Suppressor macrophage treated with lipopolysaccharide for 4 hours (primary cell): ENCODE data around the gene TAS2R3.

ENCODE experiments used
- DNase-seq: peaks from one replicate; pipeline ENCODE4 v3.0.0-alpha.2; 2020

The TAS2R3 gene

DNA sequence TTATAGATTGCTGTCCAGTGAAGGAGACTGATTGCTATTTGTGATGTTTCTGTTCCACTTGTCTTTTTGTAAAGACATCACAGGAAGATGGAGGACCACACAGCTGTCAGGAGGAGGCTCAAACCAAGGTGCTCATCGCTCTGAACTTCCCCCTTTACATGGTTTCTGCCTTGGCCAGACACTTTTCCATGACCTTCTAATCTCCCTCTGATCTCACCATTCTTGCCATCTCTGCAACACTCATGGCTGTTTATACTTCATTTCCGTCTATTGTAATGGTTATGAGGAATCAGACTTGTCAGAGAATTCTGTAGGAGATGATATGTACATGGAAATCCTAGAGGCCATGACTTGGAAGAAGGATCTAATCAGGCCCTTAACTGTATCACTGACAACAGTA is 24.4 kb downstream of the TAS2R3 start:
- DNase-seq: no peak

DNA sequence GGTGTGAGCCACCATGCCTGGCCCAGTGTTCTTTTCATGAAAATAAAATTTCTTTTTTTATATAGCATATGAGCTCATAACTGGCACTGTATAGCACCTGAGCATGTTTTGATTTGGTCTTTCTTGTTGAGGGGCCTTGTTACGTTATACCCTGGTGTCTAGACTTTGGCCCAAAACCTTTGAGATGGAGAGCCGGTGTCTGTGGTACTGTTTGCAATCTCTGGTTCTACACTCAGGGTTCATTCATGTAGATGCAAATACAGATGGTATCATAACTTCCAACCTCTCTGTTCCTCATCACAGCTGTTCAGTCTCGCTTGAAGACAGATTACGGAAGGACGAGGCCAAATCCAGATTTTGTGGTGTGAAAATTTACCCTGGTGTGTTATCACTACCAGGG is 26.0 kb downstream of the TAS2R3 start, which contains the start of gene TAS2R5:
TSS of gene TAS2R5 (plus strand) at position 301 of the 400 bp plus-strand sequence. CDS start 145 bp downstream, outside the sequence.
- no peak for DNase-seq

DNA sequence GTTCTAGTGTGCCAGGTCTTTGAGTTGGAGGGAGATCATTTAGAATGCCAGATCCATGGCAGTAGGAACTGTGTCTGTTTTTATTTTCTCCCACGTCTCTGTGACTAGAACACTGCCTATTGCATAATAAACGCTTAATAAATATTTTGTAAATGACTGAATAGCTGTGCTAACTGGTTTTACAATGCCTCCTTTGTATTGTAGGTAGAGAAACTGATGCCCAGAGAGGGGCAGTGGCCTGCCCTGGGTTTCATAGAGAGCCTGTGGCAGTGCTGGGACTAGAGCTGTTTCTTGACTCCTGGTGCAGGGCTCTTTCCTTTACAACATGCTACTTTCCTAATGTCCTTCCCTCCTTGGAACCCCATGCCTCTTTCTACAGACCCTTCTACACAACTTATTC is 28.6 kb downstream of the TAS2R3 start:
- no peak for DNase-seq
